HG03354 (cell line): ENCODE results near the gene KCTD4.
A peak's percentile ranks its signal among the peaks of the same experiment; 100 is the strongest.
"Not testable (repeated sequence)": the region's sequence is repeated elsewhere in the genome, so short reads cannot be mapped to it uniquely, and the experiment has no call there.

ENCODE experiments used
- ATAC-seq: cut with Tn5 transposase; IDR thresholded peaks from one replicate; pipeline ENCODE4 v1.9.1; 2021; ENCODE audit warnings: mild to moderate bottlenecking; ENCODE audit not compliant: unreplicated experiment, poor library complexity, severe bottlenecking

The KCTD4 gene

GRCh38 chr13:45218689-45219088 lies 17.8 kb upstream of the KCTD4 start:
- no peak for ATAC-seq

GRCh38 chr13:45216193-45216592 lies 15.3 kb upstream of the KCTD4 start:
- no peak for ATAC-seq

GRCh38 chr13:45215392-45216077 lies 14.7 kb upstream of the KCTD4 start:
- ATAC-seq = no peak

GRCh38 chr13:45209229-45209628 lies 8.4 kb upstream of the KCTD4 start:
- ATAC-seq = no peak

- ATAC-seq = no peak
Measured at GRCh38 chr13:45208132-45208531, 7.3 kb upstream of the KCTD4 start.

- ATAC-seq = no peak
Measured at GRCh38 chr13:45207319-45207718, 6.5 kb upstream of the KCTD4 start.

GRCh38 chr13:45206340-45206739 lies 5.5 kb upstream of the KCTD4 start:
- peak; percentile 62 for ATAC-seq

GRCh38 chr13:45205124-45205523 lies 4.3 kb upstream of the KCTD4 start:
- ATAC-seq = no peak

GRCh38 chr13:45199711-45200110 lies 1.1 kb downstream of the KCTD4 start:
- no peak for ATAC-seq

- ATAC-seq = no peak
Measured at GRCh38 chr13:45198924-45199323, 1.9 kb downstream of the KCTD4 start.

GRCh38 chr13:45198041-45198440 lies 2.8 kb downstream of the KCTD4 start:
- no peak for ATAC-seq

- ATAC-seq = peak; percentile 46
Measured at GRCh38 chr13:45196622-45197021, 4.2 kb downstream of the KCTD4 start.

- no peak for ATAC-seq
Measured at GRCh38 chr13:45196096-45196495, 4.7 kb downstream of the KCTD4 start.

GRCh38 chr13:45195421-45195820 lies 5.4 kb downstream of the KCTD4 start:
- ATAC-seq = no peak

- no peak for ATAC-seq
Measured at GRCh38 chr13:45194081-45194939, 6.5 kb downstream of the KCTD4 start.

- no peak for ATAC-seq
Measured at GRCh38 chr13:45191874-45192273, 9.0 kb downstream of the KCTD4 start.

GRCh38 chr13:45189511-45189910 lies 11.3 kb downstream of the KCTD4 start:
- ATAC-seq = not testable (repeated sequence)

- not testable (repeated sequence) for ATAC-seq
Measured at GRCh38 chr13:45189077-45189476, 11.8 kb downstream of the KCTD4 start.

- ATAC-seq = no peak
Measured at GRCh38 chr13:45185286-45185685, 15.6 kb downstream of the KCTD4 start.

GRCh38 chr13:45184693-45185092 lies 16.2 kb downstream of the KCTD4 start:
- no peak for ATAC-seq
